GM12892 (cell line): Measurements from ENCODE around the gene ASPM.

Source experiments
- POLR2A ChIP-seq: IDR thresholded peaks from 2 replicates; pipeline ENCODE4 v1.6.1; 2011; ENCODE audit warnings: low read depth, low read length, control low read depth
- POLR2AphosphoS5 ChIP-seq: IDR thresholded peaks from 2 replicates; pipeline ENCODE4 v1.6.1; 2011; ENCODE audit warnings: low read depth, low read length, control low read depth

DNA sequence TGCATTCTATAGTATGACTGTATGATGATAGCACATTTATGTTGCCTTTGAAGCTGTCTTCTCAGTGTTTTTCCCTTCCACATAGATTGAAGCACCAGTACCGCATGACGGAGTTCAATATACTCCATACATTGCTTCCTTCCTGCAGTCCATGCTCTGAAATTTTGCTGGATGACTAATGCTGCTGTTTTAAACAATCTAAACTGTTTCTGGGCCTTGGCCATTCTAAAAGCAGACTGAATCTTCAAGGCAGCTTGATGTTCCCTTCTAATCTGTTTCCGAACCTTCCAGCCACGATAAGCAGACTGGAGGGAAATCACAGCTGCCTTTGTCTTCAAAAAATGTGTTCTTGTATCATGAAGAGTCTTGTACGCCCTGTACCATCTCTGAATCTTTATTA, 43.2 kb downstream of the ASPM start:
- TF ChIP-seq POLR2A: no peak
- no peak for TF ChIP-seq POLR2AphosphoS5
